Endothelial cell of umbilical vein (primary cell): ENCODE results near the gene LRRC70. TPM values are rescaled to one million over a fixed set of nuclear protein-coding genes. Genes with fewer than 3 reads are reported as not detected.

ENCODE experiments used
- BruUV-seq: library from RNA; stranded (reverse); fragments of 400-500 nt; replicated peaks from 2 replicates; lab custom pipeline; 2021; lab: Mats Ljungman, UMichigan
- CTCF ChIA-PET: fragments of 300-600, 350-600 bp; sonication (Branson Sonifier 250); formaldehyde crosslinking; loops from one replicate; lab custom pipeline; 2021; ENCODE audit warnings: antibody characterized with exemption, inconsistent platforms; lab: Charles Lee
- POLR2A ChIA-PET: fragments of 300-600, 350-600 bp; sonication (Branson Sonifier 250); formaldehyde crosslinking; loops from one replicate; lab custom pipeline; 2021; ENCODE audit warnings: antibody characterized with exemption, inconsistent platforms; lab: Charles Lee
- DNase-seq: peaks from one replicate; pipeline ENCODE4 v3.0.0-alpha.2; 2011; ENCODE audit warnings: low read depth, low spot score
- FAIRE-seq: peaks from 2 replicates; lab custom pipeline; 2011; peaks lifted over from hg19 to GRCh38; lab: Jason Lieb, UNC
- H2AFZ ChIP-seq: 2 replicates; pipeline ENCODE4 v1.6.0; 2012; ENCODE audit warnings: low read depth, low read length, control low read depth, inconsistent platforms
- H3K27ac ChIP-seq: 2 replicates; pipeline ENCODE4 v1.5.1; 2011; ENCODE audit warnings: low read depth, mild to moderate bottlenecking, control low read depth, low read length, moderate library complexity; ENCODE audit not compliant: insufficient read depth
- H3K27me3 ChIP-seq, 2 experiments: 2 replicates each; pipeline versions ENCODE4 v1.6.0 to v1.6.1; 2011; ENCODE audit warnings: low read length in 2 of 2, mixed read lengths in 1 of 2; ENCODE audit not compliant: control insufficient read depth in 2 of 2, insufficient read depth in 2 of 2
- H3K36me3 ChIP-seq, 2 experiments: 2 replicates in 1 of 2; 3 replicates in 1 of 2; pipeline ENCODE4 v1.5.1; 2011; ENCODE audit warnings: low read length in 2 of 2, mild to moderate bottlenecking in 1 of 2, moderate library complexity in 1 of 2; ENCODE audit not compliant: control insufficient read depth in 2 of 2, insufficient read depth in 2 of 2; ENCODE audit errors: extremely low read depth in 1 of 2
- H3K4me1 ChIP-seq: 3 replicates; pipeline ENCODE4 v1.5.1; 2011; ENCODE audit warnings: mild to moderate bottlenecking, low read length; ENCODE audit not compliant: control insufficient read depth, insufficient read depth; ENCODE audit errors: extremely low read depth
- H3K4me2 ChIP-seq: 2 replicates; pipeline ENCODE4 v1.6.1; 2011; ENCODE audit warnings: low read length, control low read depth, mixed read lengths; ENCODE audit not compliant: insufficient read depth
- H3K4me3 ChIP-seq, 3 experiments: fragments of 200-600 bp in 1 of 3; sonication (generic), shearing (Covaris generic) in 1 of 3; replicated peaks in 1 of 3; 2 replicates each; pipeline ENCODE4 v1.5.1; 2011 to 2016; ENCODE audit warnings: control low read depth in 3 of 3, low read length in 3 of 3, mild to moderate bottlenecking in 2 of 3, inconsistent platforms in 1 of 3, low read depth in 1 of 3, moderate library complexity in 1 of 3; ENCODE audit not compliant: insufficient read depth in 1 of 3
- H3K79me2 ChIP-seq: 2 replicates; pipeline ENCODE4 v1.6.0; 2012; ENCODE audit warnings: low read length, inconsistent platforms; ENCODE audit not compliant: control insufficient read depth, insufficient read depth
- H3K9ac ChIP-seq: replicated peaks from 2 replicates; pipeline ENCODE3; 2011; ENCODE audit warnings: low read length, control low read depth; ENCODE audit not compliant: insufficient read depth; ENCODE audit errors: extremely low read depth
- H3K9me1 ChIP-seq: replicated peaks from 3 replicates; pipeline ENCODE4 v1.6.0; 2011; ENCODE audit warnings: mild to moderate bottlenecking, low read length; ENCODE audit not compliant: control insufficient read depth, insufficient read depth; ENCODE audit errors: extremely low read depth
- H3K9me3 ChIP-seq: replicated peaks from 2 replicates; pipeline ENCODE4 v1.5.1; 2012; ENCODE audit warnings: low read length, inconsistent platforms; ENCODE audit not compliant: control insufficient read depth, insufficient read depth
- H4K20me1 ChIP-seq: replicated peaks from 2 replicates; pipeline ENCODE3; 2011; ENCODE audit warnings: mild to moderate bottlenecking, low read length; ENCODE audit not compliant: control insufficient read depth, insufficient read depth; ENCODE audit errors: extremely low read depth
- EZH2 ChIP-seq: IDR thresholded peaks from 2 replicates; pipeline ENCODE4 v1.6.1; 2012; ENCODE audit warnings: borderline replicate concordance, low read depth, mild to moderate bottlenecking, moderate library complexity, low read length, inconsistent platforms; ENCODE audit not compliant: severe bottlenecking
- FOS ChIP-seq: IDR thresholded peaks from 2 replicates; pipeline ENCODE4 v1.6.1; 2011; ENCODE audit warnings: mild to moderate bottlenecking, low read length, moderate library complexity, borderline replicate concordance; ENCODE audit not compliant: insufficient read depth
- GATA2 ChIP-seq: IDR thresholded peaks from 2 replicates; pipeline ENCODE4 v1.7.0; 2011; ENCODE audit warnings: low read depth, mild to moderate bottlenecking, moderate library complexity, mixed read lengths, low read length; ENCODE audit not compliant: insufficient read length, insufficient read depth
- JUN ChIP-seq: IDR thresholded peaks from 2 replicates; pipeline ENCODE4 v1.6.1; 2011; ENCODE audit warnings: borderline replicate concordance, low read depth; ENCODE audit not compliant: insufficient read length, insufficient read depth
- MYC ChIP-seq: IDR thresholded peaks from one replicate; pipeline ENCODE4 v1.6.1; 2011; ENCODE audit warnings: mild to moderate bottlenecking, low read depth, low read length
- POLR2A ChIP-seq: IDR thresholded peaks from 2 replicates; pipeline ENCODE4 v1.6.1; 2012; ENCODE audit warnings: low read depth, mild to moderate bottlenecking, control low read depth, low read length
- POLR2AphosphoS5 ChIP-seq: IDR thresholded peaks from 2 replicates; pipeline ENCODE4 v1.6.1; 2012; ENCODE audit warnings: low read depth, mild to moderate bottlenecking, control low read depth, low read length, moderate library complexity; ENCODE audit not compliant: insufficient read depth
- dilution Hi-C: fragments of 300-500 bp; cut with MboI; formaldehyde crosslinking; loops from one replicate; pipeline ENCODE4 v1.15.0; 2019; ENCODE audit warnings: low sequenced_read_pairs; ENCODE audit not compliant: extremely low pct_ligation_motif_present
- intact Hi-C: fragments of 100-400 bp; cut with micrococcal nuclease; formaldehyde crosslinking; loops from one replicate; pipeline ENCODE4 v1.10.0; 2022
- polyA plus RNA-seq, 4 experiments: library from polyadenylated mRNA; depleted of rRNA in 3 of 4; stranded (reverse) in 3 of 4; unstranded in 1 of 4; fragments of >200 nt; gene quantifications; 2 replicates each; pipeline versions ENCODE4 v1.2.1 to v1.2.3, GENCODE V29; 2011 to 2012; ENCODE audit warnings: missing spikeins in 1 of 4
- total RNA-seq: library from RNA; stranded (reverse); gene quantifications from 2 replicates; pipeline ENCODE4 v1.2.3, GENCODE V29; 2021
- TF ChIP-seq, protein P1 (sequence below), 2 donors: IDR thresholded peaks; 1 replicate in 1 of 2; 2 replicates in 1 of 2; pipeline ENCODE4 v1.5.1; 2011; ENCODE audit warnings: low read length in 2 of 2, mild to moderate bottlenecking in 2 of 2, moderate library complexity in 2 of 2, control low read depth in 1 of 2, inconsistent platforms in 1 of 2, low read depth in 1 of 2; ENCODE audit not compliant: insufficient read depth in 1 of 2; ENCODE audit errors: extremely low read depth in 1 of 2
- TF ChIP-seq, protein P2 (sequence below): IDR thresholded peaks from 2 replicates; pipeline ENCODE4 v1.6.1; 2011; ENCODE audit not compliant: insufficient read depth, insufficient read length

Gene LRRC70
- total and polyA plus RNA-seq, 2 donors (not counting 3 experiments of a cell fraction or from before 2014, with no cell fraction given) = 24.5 to 32.6 TPM

DNA sequence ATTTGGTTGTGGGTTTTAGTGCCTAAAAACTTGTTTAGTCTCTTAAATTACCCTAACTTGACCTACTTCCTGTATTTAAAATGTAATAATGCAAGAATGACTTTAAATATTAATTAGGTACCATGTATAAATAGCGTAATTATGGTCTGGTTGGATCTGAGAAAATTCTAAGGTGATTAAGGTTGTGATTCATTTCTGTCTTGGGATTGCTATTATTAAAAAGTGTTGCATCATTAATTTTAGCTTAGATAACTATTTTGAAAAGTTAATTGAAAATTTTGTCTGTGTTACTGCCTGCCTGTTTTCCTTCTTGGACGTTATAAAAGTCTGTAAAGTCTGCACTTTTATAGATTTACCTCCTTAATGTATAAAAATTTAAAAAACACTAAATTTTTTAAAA is 11.8 kb downstream of the LRRC70 start:
- intact Hi-C loops = no loop called here
- FAIRE-seq (no peak), DNase-seq (no peak)
- ChIA-PET POLR2A (no interaction called here), CTCF (interaction anchor here (0.8 to 1.4 kb wide), 3 partner anchors 12 to 130 kb away, joined by 3 to 10 read pairs (median 3); partner anchors contain the start of gene LRRC70)
- H3K9ac ChIP-seq = no peak overlapping the region
- no peaks in the 10 kb centered on the region for H3K9me1 ChIP-seq
- TF ChIP-seq FOS (no peak), JUN (no peak), POLR2AphosphoS5 (no peak), MYC (no peak), GATA2 (no peak), POLR2A (no peak), EZH2 (no peak)
- TF ChIP-seq, protein P1, sequence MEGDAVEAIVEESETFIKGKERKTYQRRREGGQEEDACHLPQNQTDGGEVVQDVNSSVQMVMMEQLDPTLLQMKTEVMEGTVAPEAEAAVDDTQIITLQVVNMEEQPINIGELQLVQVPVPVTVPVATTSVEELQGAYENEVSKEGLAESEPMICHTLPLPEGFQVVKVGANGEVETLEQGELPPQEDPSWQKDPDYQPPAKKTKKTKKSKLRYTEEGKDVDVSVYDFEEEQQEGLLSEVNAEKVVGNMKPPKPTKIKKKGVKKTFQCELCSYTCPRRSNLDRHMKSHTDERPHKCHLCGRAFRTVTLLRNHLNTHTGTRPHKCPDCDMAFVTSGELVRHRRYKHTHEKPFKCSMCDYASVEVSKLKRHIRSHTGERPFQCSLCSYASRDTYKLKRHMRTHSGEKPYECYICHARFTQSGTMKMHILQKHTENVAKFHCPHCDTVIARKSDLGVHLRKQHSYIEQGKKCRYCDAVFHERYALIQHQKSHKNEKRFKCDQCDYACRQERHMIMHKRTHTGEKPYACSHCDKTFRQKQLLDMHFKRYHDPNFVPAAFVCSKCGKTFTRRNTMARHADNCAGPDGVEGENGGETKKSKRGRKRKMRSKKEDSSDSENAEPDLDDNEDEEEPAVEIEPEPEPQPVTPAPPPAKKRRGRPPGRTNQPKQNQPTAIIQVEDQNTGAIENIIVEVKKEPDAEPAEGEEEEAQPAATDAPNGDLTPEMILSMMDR (IDR thresholded peaks at IDR 0.05; ENCODE audit: extremely low read depth in 1 of 2, insufficient read depth in 1 of 2, low read depth in 1 of 2, low read length in 2 of 2) = no peak
- TF ChIP-seq, protein P2, sequence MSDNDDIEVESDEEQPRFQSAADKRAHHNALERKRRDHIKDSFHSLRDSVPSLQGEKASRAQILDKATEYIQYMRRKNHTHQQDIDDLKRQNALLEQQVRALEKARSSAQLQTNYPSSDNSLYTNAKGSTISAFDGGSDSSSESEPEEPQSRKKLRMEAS = no peak
- no peak overlapping the region for H3K27ac ChIP-seq
- dilution Hi-C loops = no loop called here
- H3K9me3 ChIP-seq = no peaks in the 10 kb centered on the region
- no peak overlapping the region for H3K4me2 ChIP-seq
- H3K4me1 ChIP-seq = peaks cover 28% of the 10 kb centered on the region
- peaks cover 4 to 18% of the 10 kb centered on the region in 2 experiments for H3K36me3 ChIP-seq
- H3K4me3 ChIP-seq = no peak overlapping the region
- H2AFZ ChIP-seq = no peak overlapping the region
- no TSS peak for BruUV-seq
- peaks cover 48% of the 10 kb centered on the region for H3K79me2 ChIP-seq
- no peaks in the 10 kb centered on the region for H3K27me3 ChIP-seq
- no peaks in the 10 kb centered on the region for H4K20me1 ChIP-seq
